ENCODE results near the gene SCARF1. TPM values are rescaled to one million over a fixed set of nuclear protein-coding genes. Genes with fewer than 3 reads are reported as not detected.

SCARF1 gene
- total RNA-seq, 1 experiment from 2014 or later = 1.5 TPM

- DNase-seq (ENCODE audit: low read depth) = peak; percentile 49
Observed at GRCh38 chr17:1629504-1630310, 15.8 kb downstream of the SCARF1 start.

- DNase-seq (ENCODE audit: low read depth) = peak; percentile 94
Observed at GRCh38 chr17:1628856-1629503, 16.6 kb downstream of the SCARF1 start.

- DNase-seq (ENCODE audit: low read depth) = peak; percentile 66
Observed at GRCh38 chr17:1627982-1628855, 17.3 kb downstream of the SCARF1 start, which contains the start of gene SLC43A2. Gene SLC43A2, minus strand, starts transcription at chr17:1628834. Its CDS starts 960 bp downstream, at chr17:1627874.

GRCh38 chr17:1627182-1627981 lies 18.1 kb downstream of the SCARF1 start:
- DNase-seq (ENCODE audit: low read depth) = no peak

GRCh38 chr17:1626333-1626732 lies 19.2 kb downstream of the SCARF1 start:
- DNase-seq (ENCODE audit: low read depth) = no peak

GRCh38 chr17:1625581-1625980 lies 20.0 kb downstream of the SCARF1 start:
- DNase-seq (ENCODE audit: low read depth) = no peak

- DNase-seq (ENCODE audit: low read depth) = no peak
Observed at GRCh38 chr17:1625053-1625452, 20.5 kb downstream of the SCARF1 start.

- DNase-seq (ENCODE audit: low read depth) = no peak
Observed at GRCh38 chr17:1624650-1625049, 20.9 kb downstream of the SCARF1 start.

GRCh38 chr17:1623057-1623630 lies 22.4 kb downstream of the SCARF1 start:
- DNase-seq (ENCODE audit: low read depth) = no peak

GRCh38 chr17:1621273-1621954 lies 24.1 kb downstream of the SCARF1 start:
- no peak for DNase-seq (ENCODE audit: low read depth)

GRCh38 chr17:1620486-1620885 lies 25.0 kb downstream of the SCARF1 start:
- no peak for DNase-seq (ENCODE audit: low read depth)

GRCh38 chr17:1617620-1618174 lies 27.8 kb downstream of the SCARF1 start:
- peak; percentile 90 for DNase-seq (ENCODE audit: low read depth)

- DNase-seq (ENCODE audit: low read depth) = no peak
Observed at GRCh38 chr17:1616101-1616500, 29.4 kb downstream of the SCARF1 start.

- no peak for DNase-seq (ENCODE audit: low read depth)
Observed at GRCh38 chr17:1612400-1612799, 33.1 kb downstream of the SCARF1 start.

- no peak for DNase-seq (ENCODE audit: low read depth)
Observed at GRCh38 chr17:1611715-1612114, 33.8 kb downstream of the SCARF1 start.

GRCh38 chr17:1608676-1609075 lies 36.9 kb downstream of the SCARF1 start:
- no peak for DNase-seq (ENCODE audit: low read depth)

GRCh38 chr17:1607971-1608320 lies 37.6 kb downstream of the SCARF1 start:
- no peak for DNase-seq (ENCODE audit: low read depth)

- no peak for DNase-seq (ENCODE audit: low read depth)
Observed at GRCh38 chr17:1606352-1606985, 39.1 kb downstream of the SCARF1 start.

GRCh38 chr17:1605681-1606351 lies 39.7 kb downstream of the SCARF1 start:
- no peak for DNase-seq (ENCODE audit: low read depth)

Measured in HT1080 (cell line).